ENCODE measurements around the gene PYCARD.
"Not testable (repeated sequence)": the region's sequence is repeated elsewhere in the genome, so short reads cannot be mapped to it uniquely, and the experiment has no call there.

DNA sequence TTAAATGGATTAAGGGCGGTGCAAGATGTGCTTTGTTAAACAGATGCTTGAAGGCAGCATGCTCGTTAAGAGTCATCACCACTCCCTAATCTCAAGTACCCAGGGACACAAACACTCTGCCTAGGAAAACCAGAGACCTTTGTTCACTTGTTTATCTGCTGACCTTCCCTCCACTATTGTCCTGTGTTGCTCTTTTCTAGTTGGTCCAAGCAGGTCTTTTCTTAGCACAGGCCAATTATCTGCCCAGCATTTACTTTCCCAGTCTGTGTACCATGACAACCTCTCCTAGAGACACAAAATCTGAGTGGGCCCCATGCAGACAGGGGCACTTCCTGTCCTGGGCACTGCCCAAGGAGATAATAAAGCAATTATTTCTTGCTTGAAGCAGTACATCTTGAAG lies 32.5 kb downstream of the PYCARD start:
- TF ChIP-seq EZH2 (IDR thresholded peaks at IDR 0.05; ENCODE audit: borderline replicate concordance, control insufficient read depth, low read depth, low read length); CHD2 (IDR thresholded peaks at IDR 0.05; ENCODE audit: borderline replicate concordance, low read depth, low read length); ASH2L (IDR thresholded peaks at IDR 0.05; ENCODE audit: borderline replicate concordance, low read depth); EGR1 (IDR thresholded peaks at IDR 0.05; ENCODE audit: borderline replicate concordance in 1 of 2, low read depth in 2 of 2, low read length in 2 of 2); SUZ12 (IDR thresholded peaks at IDR 0.05; ENCODE audit: unreplicated experiment): not testable (repeated sequence)
- TF ChIP-seq, protein P1, sequence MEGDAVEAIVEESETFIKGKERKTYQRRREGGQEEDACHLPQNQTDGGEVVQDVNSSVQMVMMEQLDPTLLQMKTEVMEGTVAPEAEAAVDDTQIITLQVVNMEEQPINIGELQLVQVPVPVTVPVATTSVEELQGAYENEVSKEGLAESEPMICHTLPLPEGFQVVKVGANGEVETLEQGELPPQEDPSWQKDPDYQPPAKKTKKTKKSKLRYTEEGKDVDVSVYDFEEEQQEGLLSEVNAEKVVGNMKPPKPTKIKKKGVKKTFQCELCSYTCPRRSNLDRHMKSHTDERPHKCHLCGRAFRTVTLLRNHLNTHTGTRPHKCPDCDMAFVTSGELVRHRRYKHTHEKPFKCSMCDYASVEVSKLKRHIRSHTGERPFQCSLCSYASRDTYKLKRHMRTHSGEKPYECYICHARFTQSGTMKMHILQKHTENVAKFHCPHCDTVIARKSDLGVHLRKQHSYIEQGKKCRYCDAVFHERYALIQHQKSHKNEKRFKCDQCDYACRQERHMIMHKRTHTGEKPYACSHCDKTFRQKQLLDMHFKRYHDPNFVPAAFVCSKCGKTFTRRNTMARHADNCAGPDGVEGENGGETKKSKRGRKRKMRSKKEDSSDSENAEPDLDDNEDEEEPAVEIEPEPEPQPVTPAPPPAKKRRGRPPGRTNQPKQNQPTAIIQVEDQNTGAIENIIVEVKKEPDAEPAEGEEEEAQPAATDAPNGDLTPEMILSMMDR (IDR thresholded peaks at IDR 0.05 in 2 of 3, conservative IDR thresholded peaks at IDR 0.05 in 1 of 3; ENCODE audit: control insufficient read depth in 2 of 3, extremely low read depth in 1 of 3, insufficient read depth in 1 of 3, low read depth in 3 of 3, low read length in 3 of 3): not testable (repeated sequence)
